Measurements from ENCODE around the gene RTP3. TPM values are rescaled to one million over a fixed set of nuclear protein-coding genes. Genes with fewer than 3 reads are reported as not detected.

RTP3 gene
- total and polyA plus RNA-seq, 4 donors: 1.0 to 61.7 (median 26.6) TPM

DNA sequence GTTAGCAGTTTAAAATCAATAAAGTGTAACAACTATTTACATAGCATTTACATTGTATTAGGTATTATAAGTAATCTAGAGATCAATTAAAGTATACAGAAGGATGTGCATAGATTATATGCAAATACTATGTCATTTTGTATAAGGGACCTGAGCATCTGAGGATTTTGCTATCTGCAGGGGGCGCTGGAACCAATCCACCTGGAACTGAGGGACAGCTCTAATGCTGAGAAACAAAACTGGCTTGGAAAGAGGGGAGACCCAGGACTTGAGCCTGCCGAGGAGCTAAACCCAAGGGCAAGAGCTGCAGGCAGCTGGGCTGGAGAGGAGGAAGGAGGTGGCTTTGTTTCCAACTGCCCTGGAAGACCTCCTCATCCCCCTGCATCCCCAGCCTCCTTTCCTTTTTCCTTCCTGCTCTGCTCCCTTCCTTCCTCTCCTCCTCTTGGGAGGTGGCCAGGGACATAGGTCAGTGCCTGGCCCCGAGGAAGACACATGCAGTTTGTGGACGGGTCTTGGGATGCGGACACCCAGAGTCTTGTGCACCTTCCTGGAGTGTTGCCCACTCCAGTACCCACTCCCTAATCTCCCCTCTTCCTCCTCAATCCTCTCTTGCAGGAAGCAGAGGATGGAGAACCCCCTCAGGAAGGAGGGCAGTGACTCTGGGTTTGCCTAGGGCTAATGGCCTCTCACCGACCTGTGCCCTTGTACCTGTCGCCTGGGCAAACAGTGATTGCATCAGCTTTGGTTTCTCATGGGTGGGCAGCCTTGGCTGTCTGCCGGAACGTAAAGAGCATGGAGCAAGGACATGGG is 825 bp upstream of the RTP3 start:
- no peaks in the 10 kb centered on the region for H3K36me3 ChIP-seq (ENCODE audit: control insufficient read depth in 4 of 4, insufficient read depth in 3 of 4, low read depth in 1 of 4, low read length in 3 of 4)
- TF ChIP-seq FOXA2 (IDR thresholded peaks at IDR 0.05) (peak; percentile 10), SP1 (IDR thresholded peaks at IDR 0.05) (no peak), NR2F2 (IDR thresholded peaks at IDR 0.05) (peak; percentile 58), RXRA (IDR thresholded peaks at IDR 0.05) (peak; percentile 92 to 96)
- TF ChIP-seq, protein P1, sequence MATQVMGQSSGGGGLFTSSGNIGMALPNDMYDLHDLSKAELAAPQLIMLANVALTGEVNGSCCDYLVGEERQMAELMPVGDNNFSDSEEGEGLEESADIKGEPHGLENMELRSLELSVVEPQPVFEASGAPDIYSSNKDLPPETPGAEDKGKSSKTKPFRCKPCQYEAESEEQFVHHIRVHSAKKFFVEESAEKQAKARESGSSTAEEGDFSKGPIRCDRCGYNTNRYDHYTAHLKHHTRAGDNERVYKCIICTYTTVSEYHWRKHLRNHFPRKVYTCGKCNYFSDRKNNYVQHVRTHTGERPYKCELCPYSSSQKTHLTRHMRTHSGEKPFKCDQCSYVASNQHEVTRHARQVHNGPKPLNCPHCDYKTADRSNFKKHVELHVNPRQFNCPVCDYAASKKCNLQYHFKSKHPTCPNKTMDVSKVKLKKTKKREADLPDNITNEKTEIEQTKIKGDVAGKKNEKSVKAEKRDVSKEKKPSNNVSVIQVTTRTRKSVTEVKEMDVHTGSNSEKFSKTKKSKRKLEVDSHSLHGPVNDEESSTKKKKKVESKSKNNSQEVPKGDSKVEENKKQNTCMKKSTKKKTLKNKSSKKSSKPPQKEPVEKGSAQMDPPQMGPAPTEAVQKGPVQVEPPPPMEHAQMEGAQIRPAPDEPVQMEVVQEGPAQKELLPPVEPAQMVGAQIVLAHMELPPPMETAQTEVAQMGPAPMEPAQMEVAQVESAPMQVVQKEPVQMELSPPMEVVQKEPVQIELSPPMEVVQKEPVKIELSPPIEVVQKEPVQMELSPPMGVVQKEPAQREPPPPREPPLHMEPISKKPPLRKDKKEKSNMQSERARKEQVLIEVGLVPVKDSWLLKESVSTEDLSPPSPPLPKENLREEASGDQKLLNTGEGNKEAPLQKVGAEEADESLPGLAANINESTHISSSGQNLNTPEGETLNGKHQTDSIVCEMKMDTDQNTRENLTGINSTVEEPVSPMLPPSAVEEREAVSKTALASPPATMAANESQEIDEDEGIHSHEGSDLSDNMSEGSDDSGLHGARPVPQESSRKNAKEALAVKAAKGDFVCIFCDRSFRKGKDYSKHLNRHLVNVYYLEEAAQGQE (IDR thresholded peaks at IDR 0.05): no peak
- TF ChIP-seq, protein P2, sequence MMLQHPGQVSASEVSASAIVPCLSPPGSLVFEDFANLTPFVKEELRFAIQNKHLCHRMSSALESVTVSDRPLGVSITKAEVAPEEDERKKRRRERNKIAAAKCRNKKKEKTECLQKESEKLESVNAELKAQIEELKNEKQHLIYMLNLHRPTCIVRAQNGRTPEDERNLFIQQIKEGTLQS (IDR thresholded peaks at IDR 0.05): peak; percentile 73
- TF ChIP-seq, protein P3, sequence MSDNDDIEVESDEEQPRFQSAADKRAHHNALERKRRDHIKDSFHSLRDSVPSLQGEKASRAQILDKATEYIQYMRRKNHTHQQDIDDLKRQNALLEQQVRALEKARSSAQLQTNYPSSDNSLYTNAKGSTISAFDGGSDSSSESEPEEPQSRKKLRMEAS (IDR thresholded peaks at IDR 0.05): no peak
- TF ChIP-seq, protein P4, sequence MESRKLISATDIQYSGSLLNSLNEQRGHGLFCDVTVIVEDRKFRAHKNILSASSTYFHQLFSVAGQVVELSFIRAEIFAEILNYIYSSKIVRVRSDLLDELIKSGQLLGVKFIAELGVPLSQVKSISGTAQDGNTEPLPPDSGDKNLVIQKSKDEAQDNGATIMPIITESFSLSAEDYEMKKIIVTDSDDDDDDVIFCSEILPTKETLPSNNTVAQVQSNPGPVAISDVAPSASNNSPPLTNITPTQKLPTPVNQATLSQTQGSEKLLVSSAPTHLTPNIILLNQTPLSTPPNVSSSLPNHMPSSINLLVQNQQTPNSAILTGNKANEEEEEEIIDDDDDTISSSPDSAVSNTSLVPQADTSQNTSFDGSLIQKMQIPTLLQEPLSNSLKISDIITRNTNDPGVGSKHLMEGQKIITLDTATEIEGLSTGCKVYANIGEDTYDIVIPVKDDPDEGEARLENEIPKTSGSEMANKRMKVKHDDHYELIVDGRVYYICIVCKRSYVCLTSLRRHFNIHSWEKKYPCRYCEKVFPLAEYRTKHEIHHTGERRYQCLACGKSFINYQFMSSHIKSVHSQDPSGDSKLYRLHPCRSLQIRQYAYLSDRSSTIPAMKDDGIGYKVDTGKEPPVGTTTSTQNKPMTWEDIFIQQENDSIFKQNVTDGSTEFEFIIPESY (IDR thresholded peaks at IDR 0.05): no peak
- DNase-seq (ENCODE audit: low spot score): peak; percentile 73

DNA sequence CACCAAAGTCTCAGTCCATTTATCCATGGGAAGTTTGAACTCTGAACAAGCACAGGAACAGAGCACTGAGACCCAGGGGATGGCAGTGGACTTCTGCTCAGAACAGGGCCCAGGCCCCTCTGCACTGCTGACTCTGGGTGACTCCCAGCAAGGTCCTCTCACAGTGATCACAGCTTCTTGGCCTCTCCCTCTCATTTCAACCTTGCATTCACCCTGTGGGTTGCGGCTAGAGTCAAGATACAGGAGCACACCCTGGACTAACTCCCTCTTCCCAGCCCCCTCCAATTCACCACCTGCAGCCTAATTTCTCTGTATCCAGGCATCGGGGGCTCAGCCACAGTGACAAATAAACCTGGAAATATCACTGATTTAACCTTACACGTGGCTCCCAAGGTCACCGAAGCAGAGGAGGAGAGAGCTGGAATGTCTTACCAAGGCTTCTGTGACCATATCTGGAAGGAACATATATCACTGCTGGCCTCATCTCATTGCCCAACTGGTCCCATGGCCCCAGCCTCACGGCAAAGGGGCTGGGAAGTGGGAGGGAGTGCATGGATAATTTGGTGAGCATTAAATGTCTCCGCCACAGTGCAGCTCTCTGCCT is 1.2 kb downstream of the RTP3 start:
- Histone ChIP-seq H3K36me3 (ENCODE audit: control insufficient read depth in 4 of 4, insufficient read depth in 3 of 4, low read depth in 1 of 4, low read length in 3 of 4) (no peaks in the 10 kb centered on the region), H3K27ac (ENCODE audit: low read depth in 1 of 2, low read length in 2 of 2) (peak overlapping the region; percentile 55 to 69), H3K9me3 (ENCODE audit: control insufficient read depth in 4 of 4, low read length in 3 of 4) (no peaks in the 10 kb centered on the region), H3K27me3 (ENCODE audit: control insufficient read depth in 4 of 4, insufficient read depth in 4 of 4, low read length in 3 of 4) (no peaks in the 10 kb centered on the region), H3K9ac (ENCODE audit: low read depth in 1 of 2, low read length in 2 of 2) (peak overlapping the region; percentile 34 to 60), H3K4me3 (ENCODE audit: low read depth in 1 of 3, low read length in 3 of 3) (peak overlapping the region; percentile 51 to 62 (median 53)), H3K4me1 (ENCODE audit: control insufficient read depth in 4 of 4, insufficient read depth in 4 of 4, low read length in 3 of 4) (peaks cover 17 to 71% (median 62%) of the 10 kb centered on the region in 4 donors)
- DNase-seq (ENCODE audit: low spot score): no peak
- TF ChIP-seq HNF4A (conservative IDR thresholded peaks at IDR 0.05) (peak in 1 of 2 donors; percentile 26), RXRA (IDR thresholded peaks at IDR 0.05) (no peak), YY1 (IDR thresholded peaks at IDR 0.05) (no peak)
- TF ChIP-seq, protein P3 (IDR thresholded peaks at IDR 0.05): no peak
- TF ChIP-seq, protein P4 (IDR thresholded peaks at IDR 0.05): no peak
- 38% methylated on average over 6 of the region's 6 CpGs for WGBS

More for the DNA sequence above, 825 bp upstream of the RTP3 start:
- H3K9me3 ChIP-seq (ENCODE audit: control insufficient read depth in 4 of 4, low read length in 3 of 4): no peaks in the 10 kb centered on the region
- peak overlapping the region; percentile 55 to 69 for H3K27ac ChIP-seq (ENCODE audit: low read depth in 1 of 2, low read length in 2 of 2)
- peaks cover 9 to 75% (median 67%) of the 10 kb centered on the region in 4 donors for H3K4me1 ChIP-seq (ENCODE audit: control insufficient read depth in 4 of 4, insufficient read depth in 4 of 4, low read length in 3 of 4)
- no peak overlapping the region for H3K9ac ChIP-seq (ENCODE audit: low read depth in 1 of 2, low read length in 2 of 2)
- H3K4me3 ChIP-seq (ENCODE audit: low read depth in 1 of 3, low read length in 3 of 3): peak overlapping the region; percentile 7 to 53 (median 51)
- WGBS: 34% methylated on average over 9 of the region's 9 CpGs
- no peaks in the 10 kb centered on the region for H3K27me3 ChIP-seq (ENCODE audit: control insufficient read depth in 4 of 4, insufficient read depth in 4 of 4, low read length in 3 of 4)

All from liver (tissue), 9 donors.